HG03575 (cell line): ENCODE measurements around the gene NRF1.

Experiments used
- ATAC-seq: cut with Tn5 transposase; IDR thresholded peaks from one replicate; pipeline ENCODE4 v1.9.1; 2021; ENCODE audit not compliant: unreplicated experiment, insufficient number of reproducible peaks, low FRiP score; ENCODE audit errors: extremely low read depth

Gene NRF1

GRCh38 chr7:129752760-129753159, 141.2 kb downstream of the NRF1 start:
- no peak for ATAC-seq

GRCh38 chr7:129754406-129754805, 142.9 kb downstream of the NRF1 start:
- ATAC-seq, result no peak

DNA sequence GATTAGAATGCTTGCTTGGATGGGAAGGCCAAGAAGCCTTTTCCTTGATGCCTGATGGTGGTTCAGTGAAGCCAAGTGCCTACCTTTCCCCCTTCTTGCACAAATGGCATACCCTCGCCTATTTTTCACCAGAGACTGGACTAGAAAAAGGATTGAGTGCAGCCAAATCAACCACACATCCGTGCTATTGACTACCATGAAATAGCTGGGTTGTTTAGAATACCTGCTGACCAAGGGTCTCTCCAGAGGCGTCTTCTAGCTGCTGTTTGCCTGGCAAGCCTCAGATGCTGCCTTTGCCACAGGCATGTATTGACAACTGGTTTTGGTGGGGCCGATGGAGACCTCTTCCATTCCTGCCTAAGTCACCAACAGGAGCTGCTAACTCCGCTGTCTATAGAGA, 146.5 kb downstream of the NRF1 start:
- no peak for ATAC-seq

GRCh38 chr7:129762387-129762969, 151.0 kb downstream of the NRF1 start:
- ATAC-seq, result no peak

DNA sequence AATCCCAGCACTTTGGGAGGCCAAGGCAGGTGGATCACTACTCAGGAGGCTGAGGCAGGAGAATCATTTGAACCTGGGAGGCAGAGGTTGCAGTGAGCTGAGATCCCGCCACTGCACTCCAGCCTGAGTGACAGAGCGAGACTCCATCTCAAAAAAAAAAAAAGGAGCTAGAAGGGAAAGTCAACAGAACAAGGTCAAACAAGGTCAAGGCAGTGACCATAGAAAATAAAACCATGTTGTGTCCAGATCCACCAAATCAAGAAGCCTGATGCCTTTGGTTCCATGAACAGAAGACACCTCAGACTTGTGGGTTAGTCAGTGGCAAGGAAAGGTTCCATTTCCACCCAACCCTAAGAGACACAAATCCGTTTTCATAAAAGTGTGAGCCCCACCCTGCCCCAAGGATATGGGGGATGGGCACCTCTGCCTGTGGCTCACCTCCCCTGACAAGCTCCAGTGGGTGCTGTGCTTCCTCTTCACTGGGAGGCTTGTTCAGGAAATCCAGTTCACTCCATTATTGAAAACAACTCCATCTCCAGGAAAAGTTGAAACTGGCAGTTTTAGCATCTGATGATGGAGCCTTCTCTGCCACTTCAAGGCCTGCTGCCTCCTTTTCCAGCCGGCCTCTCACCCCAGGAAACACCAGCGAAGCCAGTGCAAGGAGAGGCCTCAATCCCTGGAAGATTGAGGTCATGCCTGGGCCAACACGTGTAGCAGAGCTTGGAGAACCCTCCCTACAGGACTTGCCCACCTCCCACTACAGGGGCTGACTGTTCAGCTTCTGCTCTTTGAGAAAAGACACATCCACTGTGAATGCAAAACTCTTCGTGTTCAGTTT, 152.9 kb downstream of the NRF1 start:
- ATAC-seq, result no peak

DNA sequence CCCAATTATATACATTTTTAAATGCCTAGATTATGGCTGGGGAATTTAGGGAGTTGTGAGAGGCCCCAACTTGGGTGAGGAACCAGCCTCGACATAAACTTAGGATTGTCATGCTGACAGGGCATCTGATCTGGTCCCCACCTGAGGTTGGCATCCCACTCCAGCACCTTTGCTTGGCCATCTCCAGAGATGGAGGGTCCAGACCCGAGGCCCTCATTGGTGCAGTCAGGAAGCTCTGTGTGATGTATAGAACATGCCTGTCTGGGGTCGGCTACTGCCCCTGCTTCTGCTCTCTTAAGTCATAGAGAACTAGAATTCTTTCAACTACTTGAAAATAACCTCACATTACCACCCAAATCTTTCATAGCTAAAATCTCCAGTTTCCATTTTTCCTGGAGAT, 153.8 kb downstream of the NRF1 start:
- ATAC-seq, result no peak

- no peak for ATAC-seq
Observed at GRCh38 chr7:129767120-129768015, 155.8 kb downstream of the NRF1 start.

DNA sequence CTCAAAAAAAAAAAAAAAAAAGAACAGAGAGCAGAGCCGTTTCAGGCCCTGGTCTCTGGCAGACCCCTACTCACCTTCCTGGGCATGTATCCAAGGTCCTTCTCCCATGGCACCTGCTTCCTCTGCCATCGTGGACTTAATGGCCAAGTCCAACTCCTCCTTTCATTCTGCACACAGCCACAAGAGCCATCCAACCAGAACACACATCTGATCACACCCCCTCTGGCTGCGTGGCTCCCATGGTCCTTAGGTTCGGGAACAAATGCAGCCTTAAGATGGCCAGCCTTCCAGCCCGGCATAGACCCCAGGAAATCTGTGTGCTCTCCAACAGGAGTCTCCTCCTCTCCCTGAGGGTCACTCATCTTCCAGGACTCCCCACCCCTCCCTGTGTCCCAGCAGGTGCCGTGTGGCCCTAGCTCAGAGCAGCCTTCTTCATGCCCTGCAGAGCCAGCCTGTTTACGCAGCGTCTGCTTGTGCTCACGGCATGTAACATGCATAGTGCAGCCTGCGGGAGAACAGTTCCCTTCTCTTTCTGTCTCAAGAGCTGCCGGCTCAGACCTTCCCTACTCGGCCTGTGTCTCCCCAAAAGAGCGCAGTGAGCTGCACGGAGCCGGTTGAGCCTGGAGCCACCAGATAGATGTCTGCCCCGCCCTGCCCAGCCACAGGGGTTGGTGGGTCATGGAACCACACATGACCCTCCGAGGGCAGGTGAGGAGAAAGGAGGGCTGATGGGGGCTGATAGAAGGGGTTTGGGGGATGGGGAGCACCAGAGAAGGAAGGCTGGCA, 157.3 kb downstream of the NRF1 start:
- ATAC-seq, result no peak

GRCh38 chr7:129769400-129769774, 157.9 kb downstream of the NRF1 start:
- no peak for ATAC-seq

DNA sequence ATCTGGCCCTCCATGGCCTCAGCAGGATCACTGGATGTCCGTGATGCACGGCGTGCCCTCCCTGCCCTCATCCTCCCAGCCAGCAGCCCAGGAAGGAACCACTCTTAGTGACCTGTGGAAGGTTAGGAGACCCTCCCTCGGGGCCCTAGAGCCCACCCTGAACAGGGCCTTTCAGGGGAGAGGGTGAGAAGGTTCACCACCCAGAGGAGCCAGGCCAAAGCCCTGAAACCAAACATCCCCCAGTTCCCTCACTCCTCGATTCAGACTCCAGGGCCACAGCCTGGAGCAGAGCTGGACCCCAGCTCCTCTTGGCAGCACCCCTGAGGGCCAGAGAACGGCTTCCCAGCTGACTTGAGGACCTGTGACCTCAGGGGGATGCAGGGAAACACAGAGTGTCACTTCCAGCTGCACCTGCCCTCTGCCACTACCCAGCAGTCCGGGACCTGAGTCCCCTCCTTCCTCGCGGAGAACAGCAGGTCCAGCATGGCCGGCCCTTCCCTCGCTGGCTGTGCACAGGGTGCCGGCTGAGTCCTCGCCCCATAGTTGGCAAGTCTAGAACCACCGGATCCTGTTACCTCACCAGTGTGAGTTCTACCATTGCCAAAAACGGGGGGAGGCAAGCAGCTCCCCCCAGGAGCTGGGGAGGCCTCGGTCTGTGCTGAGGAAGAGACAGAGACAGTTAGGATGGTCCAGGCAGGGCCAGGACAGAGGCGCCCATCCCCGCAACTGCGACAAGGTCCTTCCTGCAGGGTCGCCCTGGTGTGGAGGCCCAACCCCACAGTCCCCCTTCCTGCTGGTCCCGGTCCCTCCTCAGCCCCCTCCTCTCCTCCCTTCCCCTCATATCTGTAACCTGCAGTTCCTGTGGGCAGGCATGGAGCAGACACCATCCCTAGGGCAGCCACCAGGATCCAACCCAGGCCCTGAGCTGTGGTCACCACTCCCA, 158.6 kb downstream of the NRF1 start:
- ATAC-seq, result no peak

- no peak for ATAC-seq
Observed at GRCh38 chr7:129771201-129771927, 159.8 kb downstream of the NRF1 start.

- no peak for ATAC-seq
Observed at GRCh38 chr7:129771928-129772479, 160.5 kb downstream of the NRF1 start.

- ATAC-seq, result no peak
Observed at GRCh38 chr7:129772646-129773280, 161.2 kb downstream of the NRF1 start.

DNA sequence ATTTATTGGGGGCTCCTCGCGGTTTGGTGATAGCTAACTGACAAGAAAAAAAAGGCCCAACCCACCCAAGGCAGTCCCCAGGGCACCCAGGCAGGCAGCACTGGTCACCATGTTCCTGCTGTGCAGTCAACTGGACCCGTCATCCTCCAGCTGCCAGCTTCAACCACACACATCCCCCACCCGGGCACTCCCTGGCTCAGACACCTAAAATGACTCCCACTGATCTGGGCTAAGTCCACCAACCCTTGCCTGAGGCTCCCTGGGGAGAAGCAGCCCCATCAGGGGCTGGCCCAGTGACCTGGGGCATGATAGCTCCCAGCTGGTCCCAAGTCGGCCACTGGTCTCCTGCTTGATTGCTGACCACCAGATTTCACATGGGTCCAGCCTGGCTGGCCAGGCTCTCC, 161.8 kb downstream of the NRF1 start:
- no peak for ATAC-seq

DNA sequence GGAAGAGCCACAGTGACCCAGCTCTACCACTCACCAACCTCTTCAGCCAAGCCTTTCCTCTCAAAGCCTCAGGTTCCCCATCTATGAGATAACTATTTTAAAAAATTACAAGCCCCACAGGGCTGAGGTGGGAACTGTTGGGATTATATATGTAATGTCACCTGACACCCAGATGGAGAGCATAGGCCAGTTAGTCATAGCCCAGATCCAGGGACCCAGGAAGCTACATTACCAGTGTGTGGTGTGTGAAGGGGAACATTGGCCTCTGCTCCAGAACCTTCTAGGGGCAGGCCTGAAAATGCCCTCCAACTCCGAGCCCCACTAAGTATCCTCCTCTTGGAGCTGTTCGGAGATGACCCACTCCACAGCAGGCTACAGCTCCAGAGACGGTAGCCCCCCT, 162.4 kb downstream of the NRF1 start:
- no peak for ATAC-seq

DNA sequence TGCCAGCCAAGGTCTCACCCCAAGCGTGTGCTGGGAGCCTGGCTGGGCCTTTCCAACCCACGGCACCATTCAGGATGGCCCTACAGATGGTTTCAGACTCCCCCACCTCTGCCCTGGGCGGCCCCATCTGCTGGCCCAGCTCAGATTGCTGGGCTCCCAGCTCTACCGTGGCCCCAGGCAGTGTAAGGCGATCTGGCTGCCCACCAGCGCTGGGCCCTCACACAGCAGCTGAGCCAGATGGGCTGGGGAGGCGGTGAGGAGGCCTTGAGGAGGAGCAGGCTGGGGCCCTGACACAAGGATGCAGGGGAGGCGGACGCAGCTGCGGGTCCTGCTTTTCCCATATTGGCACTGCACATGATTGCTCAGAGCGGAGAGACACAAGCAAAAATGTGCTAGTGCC, 162.8 kb downstream of the NRF1 start:
- ATAC-seq, result no peak
